NCI-H2171 treated with DMSO at 0.1 percent for 48 hours (cell line): Measurements from ENCODE around the gene LRCH3.

Experiments
- DNase-seq: peaks from one replicate; lab custom pipeline; 2025; lab: John Stamatoyannopoulos, UW

Gene LRCH3

GRCh38 chr3:197833930-197834715 lies 43.1 kb downstream of the LRCH3 start:
- no peak for DNase-seq

- DNase-seq: no peak
These were observed 44.5 kb downstream of the LRCH3 start for GRCh38 chr3:197835509-197835908.

- no peak for DNase-seq
These were observed 45.2 kb downstream of the LRCH3 start for GRCh38 chr3:197836244-197836643.

- no peak for DNase-seq
These were observed 46.2 kb downstream of the LRCH3 start for GRCh38 chr3:197837282-197837681.

- no peak for DNase-seq
These were observed 50.7 kb downstream of the LRCH3 start for GRCh38 chr3:197841789-197842188.

- DNase-seq: peak; percentile 45
These were observed 55.4 kb downstream of the LRCH3 start for GRCh38 chr3:197846491-197846890.

- no peak for DNase-seq
These were observed 56.9 kb downstream of the LRCH3 start for GRCh38 chr3:197847866-197848401.

- peak; percentile 3 for DNase-seq
These were observed 63.7 kb downstream of the LRCH3 start for GRCh38 chr3:197854596-197855343.

- DNase-seq: no peak
These were observed 64.5 kb downstream of the LRCH3 start for GRCh38 chr3:197855571-197855970.

GRCh38 chr3:197856199-197856816 lies 65.3 kb downstream of the LRCH3 start:
- DNase-seq: no peak

GRCh38 chr3:197858133-197858532 lies 67.1 kb downstream of the LRCH3 start:
- no peak for DNase-seq

GRCh38 chr3:197858598-197858997 lies 67.5 kb downstream of the LRCH3 start:
- no peak for DNase-seq

- no peak for DNase-seq
These were observed 75.0 kb downstream of the LRCH3 start for GRCh38 chr3:197866035-197866434.

GRCh38 chr3:197873329-197873728 lies 82.3 kb downstream of the LRCH3 start:
- no peak for DNase-seq

- no peak for DNase-seq
These were observed 83.0 kb downstream of the LRCH3 start for GRCh38 chr3:197874064-197874463.

- no peak for DNase-seq
These were observed 83.6 kb downstream of the LRCH3 start for GRCh38 chr3:197874653-197875052.

- DNase-seq: no peak
These were observed 86.8 kb downstream of the LRCH3 start for GRCh38 chr3:197877902-197878301.

- no peak for DNase-seq
These were observed 87.4 kb downstream of the LRCH3 start for GRCh38 chr3:197878427-197878826.

- DNase-seq: no peak
These were observed 89.6 kb downstream of the LRCH3 start for GRCh38 chr3:197880491-197881269.

- peak; percentile 13 for DNase-seq
These were observed 90.4 kb downstream of the LRCH3 start for GRCh38 chr3:197881270-197881969.

- DNase-seq: no peak
These were observed 90.9 kb downstream of the LRCH3 start for GRCh38 chr3:197881970-197882338.
